Brain pericyte (primary cell): ENCODE data around the gene TMEM121B.

Source experiments
- DNase-seq: peaks from one replicate; pipeline ENCODE4 v3.0.0-alpha.2; 2012; ENCODE audit warnings: low read depth, low spot score

Gene TMEM121B

DNA sequence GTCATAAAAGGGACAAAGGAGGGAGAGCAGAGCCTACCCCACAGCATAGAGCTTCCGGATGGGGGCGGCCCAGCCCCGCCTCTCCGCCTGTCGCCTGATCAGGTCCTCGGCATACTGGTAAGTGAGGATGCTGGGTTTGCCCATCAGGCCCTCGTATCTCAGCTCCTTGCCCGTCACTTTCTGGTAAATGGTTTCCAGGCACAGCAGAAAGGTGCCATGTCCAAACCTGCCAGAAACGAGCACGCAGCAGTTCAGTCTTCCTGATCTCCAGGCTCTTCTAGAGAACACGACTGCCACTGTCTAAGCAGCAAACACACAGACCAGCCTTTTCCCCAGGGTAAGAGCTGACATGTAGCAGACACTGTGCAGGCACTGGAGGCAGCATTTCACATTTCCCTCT lies 17.4 kb upstream of the TMEM121B start:
- DNase-seq, result no peak

DNA sequence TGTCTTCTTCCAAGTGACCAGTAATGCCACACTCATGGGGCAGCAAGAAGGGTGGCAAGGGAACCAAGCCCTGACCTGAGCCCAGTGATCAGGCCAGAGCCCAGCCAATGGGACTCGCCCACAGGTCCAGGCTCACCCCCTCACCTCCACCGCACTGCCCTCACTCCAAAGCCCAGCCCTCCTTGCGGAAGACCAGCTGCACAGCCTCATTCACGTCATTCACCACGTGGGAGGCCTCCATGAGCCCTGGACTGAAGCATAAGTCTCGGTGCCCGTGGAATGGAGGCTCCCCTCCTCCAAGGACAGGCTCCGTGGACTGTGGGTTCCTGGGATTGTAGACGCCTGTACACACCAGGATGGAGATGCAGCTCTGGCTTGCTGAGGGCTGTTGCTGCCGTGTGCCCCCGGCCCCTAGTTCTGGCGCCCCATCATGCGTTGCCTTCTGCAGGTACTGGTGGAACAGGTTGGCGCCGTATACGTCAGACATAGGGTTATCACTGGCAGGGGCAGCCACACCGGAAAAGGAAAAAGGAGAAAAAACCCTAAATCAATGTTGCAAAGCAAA lies 16.8 kb upstream of the TMEM121B start:
- no peak for DNase-seq

DNA sequence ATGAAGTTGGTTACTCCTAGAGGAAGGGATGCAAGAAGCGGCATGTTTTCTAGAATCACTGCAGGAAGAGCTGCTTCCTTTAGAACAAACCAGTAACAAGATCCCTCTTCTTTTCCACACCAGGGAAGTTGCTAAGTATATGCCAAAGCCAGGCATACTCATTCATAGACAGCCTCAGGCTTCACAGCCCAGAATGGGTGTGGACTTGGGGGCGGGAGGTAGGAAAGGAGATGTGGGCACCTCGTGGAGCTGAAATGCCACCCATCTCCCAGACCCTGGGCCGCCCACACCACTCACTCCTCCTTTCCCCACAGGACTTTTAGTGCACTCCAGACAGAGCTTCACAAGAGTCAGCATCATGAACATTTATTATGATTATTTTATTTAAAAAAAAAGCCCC lies 16.0 kb upstream of the TMEM121B start:
- DNase-seq, result no peak

DNA sequence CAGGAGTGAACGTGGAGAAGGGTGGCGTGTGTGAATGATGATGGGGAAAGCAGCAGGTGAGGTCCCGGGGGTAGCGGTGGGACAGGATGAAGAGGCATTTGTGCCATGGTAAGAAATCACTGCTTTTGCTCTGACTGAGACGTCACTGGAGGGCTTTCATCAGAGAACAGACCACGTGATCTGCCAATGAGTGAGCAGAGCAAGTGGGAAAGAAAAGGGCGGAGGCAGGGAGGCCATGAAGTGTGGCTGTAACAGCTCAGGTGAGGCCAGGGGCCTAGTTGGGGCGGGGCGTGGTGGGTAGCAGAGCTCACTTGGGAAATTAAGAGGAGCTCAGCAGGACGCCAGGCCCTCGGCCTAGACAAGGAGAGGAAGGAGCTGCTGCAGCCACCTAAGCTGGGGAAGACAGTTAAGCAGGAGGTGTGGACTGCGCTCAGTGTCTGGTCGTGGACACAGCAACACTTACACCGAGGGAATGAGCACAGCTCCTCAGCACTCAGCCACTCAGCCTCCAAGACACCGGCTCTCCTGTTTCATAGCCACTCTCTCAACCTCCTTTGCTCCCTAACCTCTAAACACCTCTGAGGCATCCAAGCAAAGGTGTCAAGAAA lies 14.1 kb upstream of the TMEM121B start:
- no peak for DNase-seq

DNA sequence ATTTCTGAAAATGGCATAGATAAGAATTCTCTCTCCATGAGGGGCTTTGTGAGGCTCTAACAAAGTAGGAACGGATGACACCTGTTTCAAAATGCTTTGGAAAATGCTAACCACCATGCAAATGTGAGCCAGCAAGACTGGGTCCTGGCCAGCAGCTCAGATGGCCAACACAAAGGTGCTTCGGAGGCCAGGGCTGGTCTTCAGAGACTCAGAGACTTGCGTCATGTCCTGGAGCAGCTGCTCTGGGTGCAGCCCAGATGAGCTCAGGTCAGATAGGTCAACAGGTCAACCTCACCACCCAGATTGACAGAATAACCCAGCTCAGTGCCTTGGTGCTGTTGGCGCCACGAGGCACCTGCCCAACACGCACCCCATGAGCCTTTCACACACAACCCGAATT lies 12.0 kb upstream of the TMEM121B start:
- DNase-seq, result no peak

DNA sequence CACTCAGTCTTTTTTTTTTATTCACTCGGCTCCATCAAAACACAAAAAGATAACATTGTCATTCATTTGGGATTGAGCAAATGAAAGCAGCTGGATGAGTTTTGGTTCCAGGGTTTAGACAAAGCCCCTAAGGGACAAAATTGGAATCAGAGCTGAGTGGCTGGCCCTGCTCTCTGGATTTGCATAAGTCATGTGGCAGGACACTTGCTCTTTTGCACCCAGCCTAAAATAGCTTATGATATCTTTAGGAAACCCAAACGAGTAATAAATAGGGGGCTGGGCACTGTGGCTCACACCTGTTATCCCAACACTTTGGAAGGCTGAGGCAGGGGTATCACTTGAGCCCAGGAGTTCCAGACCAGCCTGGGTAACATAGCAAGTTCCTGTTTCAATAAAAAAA lies 11.0 kb upstream of the TMEM121B start:
- DNase-seq, result no peak

DNA sequence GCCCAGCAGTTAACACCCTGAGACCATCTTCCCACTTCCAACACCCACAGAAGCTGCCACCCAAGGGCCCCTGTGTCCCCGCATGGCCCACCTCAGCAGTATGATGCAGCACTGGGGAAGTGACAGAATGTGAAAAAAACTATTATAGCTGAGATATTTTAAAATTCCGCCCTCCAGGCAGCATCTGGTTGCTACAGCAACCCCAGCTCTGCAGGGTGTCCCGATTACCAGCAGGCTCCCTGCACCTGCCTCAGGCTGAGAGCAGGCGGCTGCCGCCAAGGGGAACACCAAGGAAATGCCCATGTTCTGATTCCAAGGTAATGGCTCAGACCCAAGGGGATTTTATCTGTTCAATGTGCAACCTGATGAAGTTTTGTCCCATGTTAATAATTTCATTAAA lies 10.5 kb upstream of the TMEM121B start:
- no peak for DNase-seq

DNA sequence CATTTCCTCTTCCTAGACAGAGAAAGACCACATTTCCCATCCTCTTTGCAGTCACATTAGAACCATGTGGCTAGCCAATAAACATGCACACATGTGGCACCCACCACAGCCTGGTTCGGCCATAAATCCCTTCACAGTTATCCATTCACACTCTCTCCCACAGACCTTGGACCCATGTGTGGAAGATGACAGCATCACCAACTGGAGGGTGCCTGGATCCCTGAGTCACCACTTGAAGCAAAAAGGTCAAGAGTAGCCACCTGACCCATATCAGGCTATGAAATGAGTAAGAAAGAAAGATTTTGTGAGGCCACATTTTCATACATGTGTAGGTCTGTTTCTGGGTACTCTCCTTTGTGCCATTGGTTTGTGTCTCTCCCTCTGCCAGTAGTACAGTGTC lies 9.0 kb upstream of the TMEM121B start:
- DNase-seq, result no peak

DNA sequence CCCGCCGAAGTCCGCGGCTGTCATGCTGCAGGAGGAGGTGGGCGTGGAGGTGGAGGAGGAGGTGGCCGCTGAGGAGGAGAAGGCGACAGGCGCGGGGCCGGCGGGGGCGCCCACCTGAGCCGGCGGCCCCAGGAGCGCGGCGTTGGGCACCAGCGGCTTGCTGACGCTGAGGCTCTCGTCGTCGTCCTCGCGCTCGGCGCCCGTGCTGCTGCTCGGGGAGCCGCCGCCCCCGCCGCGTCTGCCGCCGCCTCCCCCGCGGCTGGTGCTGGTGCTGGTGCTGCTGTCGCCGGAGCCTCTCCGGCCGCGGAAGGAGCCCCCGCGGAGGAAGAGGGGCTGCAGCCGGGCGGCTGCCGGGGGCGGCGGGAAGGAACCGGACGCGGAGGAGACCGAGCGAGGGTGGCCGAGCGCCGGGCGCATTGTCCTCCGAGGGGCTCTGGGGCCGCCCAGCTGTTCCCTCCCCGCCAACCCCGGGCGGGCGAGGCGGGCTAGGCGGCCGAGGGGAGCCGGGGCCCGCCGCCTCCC lies 388 bp downstream of the TMEM121B start:
- DNase-seq, result no peak

DNA sequence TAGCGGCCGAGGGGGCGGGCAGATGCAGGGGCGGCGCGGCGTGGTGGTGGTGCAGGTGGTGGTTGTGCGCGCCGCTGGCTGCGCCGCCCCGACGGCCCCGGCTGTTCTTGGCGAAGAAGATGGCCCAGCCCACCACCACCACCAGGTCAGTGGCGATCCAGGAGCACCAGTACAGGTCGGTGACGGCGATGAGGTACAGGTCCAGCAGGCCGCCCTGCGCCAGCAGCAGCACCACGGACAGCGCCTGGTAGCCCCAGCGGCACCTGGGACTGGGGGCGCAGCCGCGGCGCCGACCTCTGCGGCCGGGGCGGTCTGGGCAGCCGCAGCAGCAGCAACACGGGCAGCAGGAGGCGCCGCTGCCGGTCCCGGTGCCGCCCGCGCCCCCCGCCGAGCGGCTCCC lies 879 bp downstream of the TMEM121B start:
- no peak for DNase-seq

DNA sequence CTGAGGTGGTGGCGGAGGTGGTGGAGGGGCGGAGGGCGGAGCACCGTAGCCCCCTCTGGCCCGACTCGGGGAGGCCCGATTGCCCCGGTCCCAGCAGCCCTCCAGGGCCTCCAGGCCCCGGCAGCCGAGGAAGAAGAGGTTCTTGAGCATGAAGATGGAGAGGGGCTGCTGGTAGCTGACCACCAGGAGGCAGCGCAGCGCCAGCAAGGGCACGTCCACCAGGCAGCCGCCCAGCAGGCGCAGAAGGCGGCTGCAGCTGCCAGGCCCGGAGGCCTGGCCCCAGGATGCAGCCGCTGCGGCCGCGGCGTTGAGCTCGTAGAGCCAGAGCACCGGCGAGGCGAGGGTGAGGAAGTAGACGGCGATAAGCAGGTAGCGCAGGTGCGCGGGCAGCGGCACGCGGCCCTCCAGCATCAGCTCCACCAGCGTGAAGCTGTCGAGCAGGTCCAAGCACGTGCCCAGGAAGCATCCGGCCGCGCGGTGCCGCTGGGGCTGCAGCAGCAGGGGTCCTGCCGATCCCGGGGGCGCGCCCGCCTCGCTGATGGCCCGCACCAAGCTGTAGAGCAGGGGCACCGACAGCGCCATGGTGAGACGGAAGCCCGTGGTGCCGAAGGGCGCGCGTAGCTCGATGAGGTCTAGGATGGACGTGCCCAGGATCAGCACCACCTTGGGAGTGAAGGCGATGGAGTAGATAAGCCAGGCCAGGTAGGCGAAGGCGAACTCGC lies 1.5 kb downstream of the TMEM121B start:
- no peak for DNase-seq

DNA sequence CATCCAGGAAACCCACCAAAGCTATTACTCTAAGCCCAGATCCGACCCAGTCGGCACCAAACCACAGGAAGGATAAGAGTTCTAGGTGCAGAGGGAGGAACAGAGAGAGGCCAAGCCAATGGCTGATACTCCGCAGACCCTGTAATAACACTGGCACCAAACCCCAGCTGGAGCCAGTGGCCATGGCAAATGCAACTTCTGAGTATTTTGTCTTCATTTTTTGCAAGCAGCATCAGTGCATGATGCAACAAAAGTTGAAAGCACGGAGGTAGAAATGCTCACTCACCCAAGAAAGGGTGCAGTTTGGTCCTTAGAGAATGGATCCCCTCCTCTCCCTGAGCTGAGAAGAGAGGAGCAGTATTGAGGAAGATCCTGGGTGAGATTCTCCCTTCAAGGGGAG lies 2.8 kb downstream of the TMEM121B start:
- DNase-seq, result no peak

DNA sequence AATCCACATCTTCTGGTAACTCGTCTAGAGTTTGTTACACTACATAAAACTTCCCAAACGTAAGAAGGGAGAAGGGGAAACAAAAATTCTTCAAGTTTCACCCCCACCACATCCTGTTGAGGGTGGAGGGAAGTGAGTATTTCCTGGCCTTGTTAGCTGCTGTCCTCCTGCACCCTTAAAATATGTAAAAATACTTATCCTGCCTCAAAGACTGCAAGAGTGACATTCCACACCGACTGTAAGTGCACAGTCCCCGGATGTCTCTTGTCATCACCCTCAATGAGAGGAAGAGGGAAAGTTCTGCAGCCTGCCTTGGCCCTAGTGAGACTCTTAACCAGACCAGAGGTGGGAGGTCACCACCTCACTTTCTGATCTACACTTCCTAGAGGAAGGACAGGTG lies 3.3 kb downstream of the TMEM121B start:
- DNase-seq, result no peak

DNA sequence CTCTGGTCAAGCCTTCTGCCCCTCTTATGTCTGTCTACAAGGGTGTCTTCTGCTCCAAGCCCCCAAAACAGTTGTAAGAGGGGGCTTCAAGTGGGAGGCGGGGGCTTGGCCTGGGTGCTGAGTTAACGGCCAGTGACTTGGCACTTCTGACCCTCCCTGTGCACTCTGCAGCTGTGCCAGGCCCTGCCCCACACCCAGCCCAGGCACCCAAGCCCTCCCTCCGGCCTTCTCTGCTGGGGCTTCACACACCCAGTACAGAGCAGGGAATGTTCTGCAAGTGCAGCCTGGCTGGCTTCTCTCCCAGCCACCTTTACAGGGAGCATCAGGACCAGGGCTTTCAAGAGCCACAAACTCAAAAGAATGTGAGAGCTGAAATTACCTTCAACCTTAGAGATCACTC lies 3.8 kb downstream of the TMEM121B start:
- no peak for DNase-seq

DNA sequence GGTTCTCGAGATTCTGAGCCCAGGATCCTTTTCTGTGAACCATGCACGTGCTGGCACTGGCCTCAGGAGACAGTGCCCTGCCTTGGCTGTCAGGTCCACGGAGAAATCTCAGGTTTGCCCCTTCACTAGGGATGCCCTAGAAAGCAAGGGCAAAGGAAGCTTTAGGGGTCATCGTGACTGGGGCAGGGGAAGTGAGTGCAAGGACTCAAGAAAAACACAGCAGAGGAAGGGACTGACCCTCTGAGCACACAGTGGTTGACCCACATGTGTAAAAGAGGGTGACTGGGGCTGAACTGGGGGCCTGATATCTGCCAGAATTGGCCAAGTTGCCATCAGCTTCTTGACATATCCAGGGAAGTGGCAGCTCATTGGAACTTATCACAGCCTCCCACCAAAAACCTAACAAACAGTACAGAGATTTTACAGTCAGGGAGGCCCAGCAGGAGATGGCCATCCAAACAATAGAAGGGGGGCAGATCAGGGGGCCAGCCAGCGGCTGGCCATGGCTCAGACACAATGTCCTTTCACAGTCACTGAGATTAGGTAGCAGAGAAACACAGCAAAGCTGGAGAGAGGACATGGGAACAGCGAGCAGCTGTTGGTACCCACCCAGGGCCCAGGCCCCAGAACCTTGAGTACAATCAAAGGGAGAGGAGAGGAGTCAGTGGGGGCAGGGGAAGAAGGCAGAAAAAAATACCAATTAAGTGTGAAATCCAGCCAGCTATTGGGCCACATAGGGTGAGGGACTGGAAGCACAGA lies 4.4 kb downstream of the TMEM121B start:
- no peak for DNase-seq

DNA sequence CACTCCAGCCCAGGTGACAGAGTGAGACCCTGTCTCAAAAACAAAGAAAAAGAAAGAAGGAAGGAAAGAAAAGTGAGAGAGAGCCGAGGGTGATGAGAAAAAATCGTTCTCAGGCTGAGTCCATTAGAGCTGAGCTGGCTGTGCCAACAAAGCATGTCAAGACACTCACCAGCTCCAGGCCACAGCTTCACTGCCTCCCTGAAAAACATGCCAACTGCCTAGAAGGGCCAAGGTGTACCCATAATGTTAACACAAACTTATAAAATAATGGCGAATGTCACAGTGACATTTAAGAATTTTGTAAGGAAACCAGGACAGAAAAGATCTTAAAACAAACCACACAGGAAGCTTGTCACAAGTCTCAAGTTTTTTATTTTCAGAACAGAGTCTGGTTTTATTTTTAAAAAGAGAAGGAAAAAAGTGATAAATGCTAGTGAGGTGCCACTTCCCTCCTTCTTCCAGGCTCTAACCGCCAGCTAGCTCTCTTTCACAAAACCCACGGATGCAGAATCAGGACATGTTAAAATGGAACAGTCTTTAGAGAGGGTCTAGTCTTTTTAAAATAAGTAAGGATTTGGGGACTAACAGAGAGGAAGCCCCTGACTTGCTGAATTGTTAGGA lies 5.1 kb downstream of the TMEM121B start:
- no peak for DNase-seq

DNA sequence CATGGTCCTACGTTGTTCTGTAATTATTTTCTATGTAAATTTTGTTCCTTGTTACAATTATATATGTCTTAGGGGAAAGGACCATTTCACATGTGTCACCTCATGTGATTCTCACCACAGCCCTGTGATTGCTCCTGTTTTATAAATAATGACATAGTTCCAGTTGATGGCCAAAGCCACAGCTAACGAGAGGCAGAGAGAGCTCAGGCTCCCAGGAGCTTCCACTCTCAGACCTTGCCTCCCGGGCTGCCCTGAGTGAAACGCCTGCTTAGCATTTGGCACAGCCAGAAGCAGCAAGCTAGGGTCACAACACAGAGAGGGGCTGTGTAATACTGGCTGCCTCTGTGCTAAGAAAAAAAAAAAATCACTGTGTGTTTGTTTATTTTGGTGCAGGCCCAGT lies 5.9 kb downstream of the TMEM121B start:
- DNase-seq, result no peak

DNA sequence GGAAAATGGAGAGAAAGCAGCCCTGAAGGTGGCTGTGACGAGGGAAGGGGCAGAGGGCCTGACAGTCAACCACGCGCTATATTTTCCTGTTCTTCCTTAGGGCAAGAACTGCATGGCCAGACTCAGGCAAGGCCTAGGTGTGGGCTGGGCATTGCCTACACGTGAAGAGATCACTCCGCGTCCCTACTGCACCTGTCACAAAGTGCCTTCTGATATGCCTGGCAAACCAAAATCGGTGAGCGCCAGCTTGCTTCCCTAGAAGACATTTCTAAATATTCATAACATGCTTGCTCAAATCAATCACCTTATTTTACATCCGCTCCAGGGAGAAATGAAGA lies 6.3 kb downstream of the TMEM121B start:
- no peak for DNase-seq

DNA sequence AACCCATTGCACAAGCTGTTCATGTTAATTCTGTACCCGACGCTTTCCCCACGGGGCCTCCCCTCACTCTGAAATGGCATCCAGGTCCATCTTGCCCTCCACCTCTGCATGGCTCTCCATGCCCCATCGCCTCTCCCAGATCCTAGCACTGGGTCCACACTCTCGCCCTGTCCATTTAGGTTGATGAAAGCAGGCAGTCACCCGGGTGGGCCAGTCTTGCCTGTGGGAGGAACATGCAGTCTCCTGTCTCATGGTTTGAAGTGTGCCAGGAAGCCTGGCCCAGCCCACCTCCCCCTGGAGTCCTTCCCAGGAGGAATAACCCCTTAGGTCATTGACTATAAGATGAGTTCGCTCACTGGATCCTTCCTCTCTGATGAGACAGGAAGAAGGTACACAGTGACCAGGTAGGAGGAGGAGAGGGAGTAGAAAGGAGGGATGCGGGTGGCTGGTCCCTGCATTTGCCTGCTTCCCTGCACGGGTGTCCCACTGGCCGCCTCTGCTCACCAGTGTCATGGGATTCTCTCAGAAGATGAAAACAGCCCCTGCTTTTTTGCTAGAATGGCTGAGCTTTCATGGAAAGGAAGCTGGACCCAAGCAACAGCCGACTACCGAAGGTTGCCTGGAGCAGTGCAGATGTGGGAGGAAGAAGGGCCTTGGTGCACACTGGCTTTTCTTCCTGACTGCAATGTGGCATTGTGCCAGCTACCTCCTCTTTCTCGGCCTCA lies 6.8 kb downstream of the TMEM121B start:
- DNase-seq, result no peak

DNA sequence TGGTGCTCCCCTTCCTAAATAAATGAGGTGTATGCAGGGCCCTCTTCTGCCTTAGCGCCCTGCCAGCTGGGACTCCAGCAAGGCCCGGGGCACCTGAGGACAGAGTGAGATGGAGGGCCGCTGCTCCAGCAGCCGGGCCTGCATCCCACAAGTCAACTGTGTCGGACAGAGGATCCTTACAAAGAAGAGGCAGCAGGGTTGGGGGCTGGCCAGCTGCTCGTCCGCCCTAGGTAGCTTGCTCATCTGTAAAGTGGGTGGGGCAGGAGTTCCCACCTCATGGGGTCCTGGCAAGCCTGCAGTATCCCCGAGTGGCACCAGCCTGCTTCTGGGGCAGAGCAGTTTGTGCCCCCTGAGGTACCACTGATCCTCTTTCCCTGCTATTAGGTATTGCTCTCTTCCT lies 7.6 kb downstream of the TMEM121B start:
- DNase-seq, result no peak

DNA sequence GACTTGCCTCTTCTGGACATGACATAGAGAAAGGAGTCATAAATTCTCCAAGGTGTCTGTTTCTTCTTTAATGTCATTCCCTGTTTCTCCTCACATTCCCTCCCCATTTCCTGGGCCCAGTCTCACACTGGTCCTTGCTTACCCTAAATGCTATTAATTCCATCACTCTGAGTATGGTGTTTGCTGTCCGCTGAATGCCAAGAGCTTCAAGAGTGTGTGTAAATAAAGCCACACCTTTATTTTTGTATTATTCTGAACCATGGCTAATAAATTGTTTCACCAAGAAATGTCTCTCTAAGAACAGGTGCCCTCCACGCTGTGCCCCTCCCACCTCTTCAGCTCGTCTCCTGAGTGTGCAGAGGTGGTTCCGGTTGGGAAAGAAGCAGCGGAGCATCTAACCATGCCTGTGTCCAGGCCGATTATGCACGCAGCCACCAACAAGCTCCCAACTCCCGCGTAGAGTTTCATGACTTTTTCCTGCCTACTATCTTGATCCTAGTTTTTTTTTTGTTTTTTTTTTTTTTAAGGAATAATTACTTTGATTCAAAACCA lies 8.6 kb downstream of the TMEM121B start:
- DNase-seq, result no peak
